KBM-7 (cell line): ENCODE measurements around the gene CD96.
A peak's percentile ranks its signal among the peaks of the same experiment; 100 is the strongest.

Source experiments
- DNase-seq: peaks from one replicate; pipeline ENCODE4 v3.0.0-alpha.2; 2015
- in situ Hi-C: fragments of 300-500 bp; cut with MboI; formaldehyde crosslinking; loops from 2 replicates; pipeline ENCODE4 v1.14.3; 2020; ENCODE audit warnings: low sequenced_read_pairs, low pct_unique_long_range_greater_than_20kb, mixed read lengths

Gene CD96

DNA sequence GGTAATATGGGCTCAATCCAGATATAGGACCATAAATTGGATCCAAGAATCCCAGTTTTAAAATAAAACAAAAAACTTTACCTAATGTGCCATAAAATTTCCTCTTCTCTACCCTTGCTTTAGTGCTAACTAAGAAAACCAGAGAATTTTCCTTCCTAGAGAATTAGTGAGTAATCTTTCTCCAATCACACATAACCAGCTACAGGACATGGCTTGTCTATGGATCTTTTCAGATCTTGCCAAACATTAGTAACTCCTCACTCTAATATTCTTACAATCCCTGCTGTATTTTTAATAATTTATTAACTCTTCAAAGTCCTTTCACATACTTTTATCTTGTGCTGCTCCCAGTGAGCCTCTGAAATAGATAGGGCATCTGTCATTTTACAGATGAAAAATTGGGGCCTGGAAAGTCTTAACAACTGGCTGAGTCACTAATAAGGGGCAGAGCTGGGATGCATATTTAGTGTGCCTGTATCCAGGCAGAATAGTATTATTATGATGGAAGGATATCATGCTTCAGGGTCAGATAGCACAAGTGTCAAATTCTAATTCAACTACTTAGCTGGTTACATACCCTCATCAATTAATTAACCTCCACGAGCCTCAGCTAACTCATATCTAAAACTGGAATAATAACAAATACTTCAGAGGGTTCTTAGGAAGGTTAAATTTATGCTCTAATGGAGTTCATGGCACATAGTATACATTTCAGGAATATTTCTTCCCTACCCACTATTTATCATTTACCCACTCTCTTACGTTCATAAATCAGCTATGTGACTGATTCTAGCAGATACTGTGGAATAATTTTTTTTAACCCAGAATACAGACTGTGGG, 47.5 kb downstream of the CD96 start:
- in situ Hi-C loops = no loop called here
- DNase-seq = no peak

DNA sequence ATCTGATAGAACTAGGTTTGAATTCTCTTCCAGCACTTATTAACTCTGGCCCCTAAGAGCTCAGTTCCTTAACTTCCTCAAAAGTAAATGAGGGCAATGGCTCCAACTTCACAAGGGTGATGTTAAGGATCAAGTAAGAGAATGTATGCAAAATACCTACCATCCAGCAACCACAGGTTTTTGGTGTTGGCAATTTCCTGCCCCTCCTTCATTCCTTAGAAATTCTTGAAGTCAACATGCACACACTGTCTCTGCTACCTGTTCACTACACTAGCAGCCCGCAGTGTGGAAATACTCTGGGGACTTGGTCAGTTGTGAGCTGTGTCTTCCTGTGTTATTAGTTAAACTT, 48.1 kb downstream of the CD96 start:
- no peak for DNase-seq
- in situ Hi-C loops = no loop called here

DNA sequence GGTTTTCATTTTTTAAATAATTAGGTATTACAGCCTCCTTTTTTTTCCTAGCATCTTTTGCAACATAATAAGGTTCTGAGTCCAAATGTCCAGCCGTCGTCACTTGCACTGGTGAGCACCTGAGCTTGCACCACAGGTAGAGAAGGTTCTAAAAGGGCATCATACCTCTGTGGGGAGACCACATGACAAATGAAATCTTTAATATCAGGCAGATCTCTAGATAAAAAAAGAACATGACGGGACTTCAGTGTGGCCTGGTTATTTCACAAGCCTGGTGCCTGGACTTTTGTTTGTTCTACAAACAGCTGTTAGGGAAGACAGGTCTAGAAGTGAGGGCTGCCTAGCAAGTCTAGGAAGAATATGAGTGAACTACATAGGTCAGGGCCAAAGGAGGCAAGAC, 49.6 kb downstream of the CD96 start:
- in situ Hi-C loops = no loop called here

DNA sequence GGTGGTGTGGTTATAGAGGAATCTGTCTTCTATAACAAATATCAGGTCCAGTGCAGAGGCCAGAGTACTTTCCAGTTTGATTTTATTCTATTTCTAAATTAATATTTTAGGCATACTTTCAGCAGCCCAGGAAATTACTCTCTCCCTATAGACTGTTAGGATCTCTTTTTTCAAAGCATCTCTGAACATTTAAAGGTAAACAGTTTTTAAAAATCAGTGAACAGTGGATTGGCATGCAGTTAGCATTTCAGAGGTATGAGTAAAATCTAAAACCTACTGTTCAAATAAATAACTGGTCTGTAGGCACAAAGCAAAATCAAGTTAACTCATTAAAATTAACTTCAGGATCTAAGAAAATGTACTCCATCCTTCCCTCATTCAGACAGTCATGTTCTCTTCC, 50.1 kb downstream of the CD96 start:
- no peak for DNase-seq
- in situ Hi-C loops = no loop called here

More for the DNA sequence above, 49.6 kb downstream of the CD96 start:
- DNase-seq = no peak

DNA sequence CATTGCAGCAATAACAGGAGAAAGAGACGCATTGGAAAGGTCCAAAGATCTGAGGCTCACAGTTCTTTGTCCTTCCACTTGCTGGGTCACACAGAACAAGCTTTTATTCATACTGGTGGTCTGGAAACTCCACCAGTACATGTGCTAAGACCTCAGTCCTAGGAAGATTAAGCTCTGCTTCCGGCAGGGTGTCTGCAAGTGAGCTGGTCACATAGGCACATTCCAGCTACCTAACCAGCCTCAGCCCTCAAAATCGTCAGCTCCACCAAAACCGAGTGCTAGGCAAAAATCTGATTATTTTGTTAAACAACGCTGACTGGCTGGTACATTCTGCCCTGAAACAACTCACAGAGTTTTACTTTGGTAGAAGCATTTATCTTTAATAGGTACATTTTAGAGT, 50.9 kb downstream of the CD96 start:
- no peak for DNase-seq

DNA sequence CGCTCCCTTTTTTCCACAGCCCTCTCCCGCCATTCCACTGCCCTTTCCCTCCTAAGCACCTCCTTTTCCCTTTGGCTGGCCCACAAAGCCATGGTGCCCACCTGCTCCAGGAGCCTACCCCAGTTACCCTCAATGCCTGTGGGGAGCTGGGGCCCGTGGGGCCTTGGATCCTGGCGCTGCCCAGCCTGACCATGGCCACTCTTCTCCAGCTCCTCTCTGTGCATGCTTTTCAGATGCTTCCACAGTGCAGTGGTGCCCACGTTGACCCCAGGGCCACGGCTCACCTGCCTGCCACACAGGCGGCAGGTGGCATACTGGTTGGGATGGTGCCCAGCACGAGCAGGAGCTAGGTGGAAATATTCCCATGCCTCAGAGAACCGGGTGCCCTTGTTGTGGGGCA, 51.7 kb downstream of the CD96 start:
- in situ Hi-C loops = no loop called here
- no peak for DNase-seq

More for the DNA sequence above, 50.9 kb downstream of the CD96 start:
- in situ Hi-C loops = no loop called here

DNA sequence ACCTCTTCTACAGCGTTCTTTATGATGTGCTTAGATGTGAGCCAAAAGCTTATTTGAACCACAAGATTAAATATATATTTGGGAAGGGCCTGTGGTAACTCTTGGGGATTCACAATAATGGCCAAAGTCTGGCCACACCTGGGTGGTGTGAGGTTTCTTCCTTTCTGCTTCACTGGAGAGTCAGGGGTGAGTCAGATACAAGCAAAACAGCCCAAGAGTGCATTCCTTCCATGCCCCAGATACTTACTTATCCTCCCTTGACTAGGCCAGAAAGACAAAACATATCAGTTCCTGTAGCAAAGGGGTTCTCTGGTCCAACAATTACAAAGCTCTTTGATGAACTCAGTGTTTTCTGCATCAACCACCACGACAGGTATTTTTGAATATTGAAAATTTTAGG, 52.2 kb downstream of the CD96 start:
- in situ Hi-C loops = no loop called here

DNA sequence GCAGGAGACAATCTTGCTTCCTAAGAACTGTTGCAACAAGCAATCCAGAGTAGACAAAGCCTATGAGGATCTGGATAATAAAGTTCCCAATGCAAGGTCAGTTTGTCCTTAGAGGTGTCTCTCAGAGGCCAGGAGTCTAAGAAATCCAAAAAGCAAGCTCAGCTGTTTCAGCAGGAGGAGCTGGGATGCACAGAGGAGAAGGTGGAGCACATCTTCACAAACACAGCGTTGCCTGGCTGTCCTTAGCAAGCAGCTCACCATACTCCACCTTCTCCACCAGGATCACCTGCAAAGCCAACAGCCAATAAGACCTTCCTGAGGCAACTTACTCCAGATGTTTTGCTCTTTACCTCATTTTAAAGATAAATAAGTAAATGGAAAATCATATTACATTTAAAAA, 52.8 kb downstream of the CD96 start:
- DNase-seq = no peak
- in situ Hi-C loops = no loop called here

More for the DNA sequence above, 52.2 kb downstream of the CD96 start:
- DNase-seq = no peak

DNA sequence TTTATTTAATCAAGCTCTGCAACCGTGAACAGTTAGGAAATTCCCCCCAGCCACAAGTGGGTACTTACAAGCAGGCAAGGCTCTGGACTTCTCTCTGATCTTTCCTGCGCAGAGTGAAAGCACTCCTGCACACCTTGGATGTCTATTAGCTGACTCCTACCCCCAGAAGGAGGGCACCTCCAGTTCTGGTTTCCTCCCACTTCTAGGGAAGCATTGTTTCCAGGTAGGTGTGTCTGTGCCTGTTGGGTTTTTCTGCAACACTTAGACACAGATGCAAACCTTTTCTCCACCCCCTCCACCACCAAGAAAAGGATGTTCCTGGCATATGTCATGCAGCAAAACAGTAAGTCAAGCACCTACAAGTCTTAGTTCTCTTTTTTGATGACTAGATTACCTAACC, 53.2 kb downstream of the CD96 start, which contains the start of gene ZBED2:
Gene ZBED2, minus strand, starts transcription at position 115 of the 400 bp plus-strand sequence. CDS start 1,145 bp downstream, outside the sequence.
- no peak for DNase-seq
- in situ Hi-C loops = no loop called here

DNA sequence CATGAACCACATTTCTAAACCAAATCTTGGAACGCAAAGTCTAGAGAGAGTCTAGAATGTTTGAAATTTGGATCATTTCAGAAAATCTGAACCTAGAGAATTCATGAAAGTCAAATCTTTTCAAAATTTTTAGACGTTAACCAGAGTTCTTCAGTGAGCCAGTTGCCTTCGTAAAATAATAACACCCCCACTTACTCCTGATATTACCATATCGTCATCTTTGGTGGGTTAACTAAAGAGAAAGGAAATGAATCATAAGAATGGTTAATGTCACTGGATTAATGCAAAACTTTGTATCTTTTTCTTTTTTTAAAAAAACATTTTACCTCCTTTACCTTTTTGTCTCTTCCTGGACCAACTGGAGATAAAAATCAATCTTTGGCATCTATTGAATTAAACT, 54.3 kb downstream of the CD96 start:
- DNase-seq = no peak
- in situ Hi-C loops = no loop called here

DNA sequence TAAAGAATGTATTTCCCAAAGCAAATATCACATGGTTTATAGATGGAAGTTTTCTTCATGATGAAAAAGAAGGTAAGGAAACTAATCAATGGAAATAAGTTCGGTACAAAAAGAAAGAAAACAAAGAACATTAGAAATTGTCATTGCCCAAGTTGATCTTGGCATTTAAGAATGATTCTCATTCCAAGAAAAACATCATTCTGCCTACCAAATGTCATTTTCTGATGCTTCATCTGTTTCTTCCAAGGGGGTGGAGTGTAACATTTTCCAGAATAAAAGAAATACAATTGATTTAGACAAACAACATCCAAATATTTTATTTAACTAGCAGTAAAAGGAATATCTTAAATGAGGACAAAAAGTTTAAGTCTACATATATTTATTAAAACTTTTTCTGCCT, 56.1 kb downstream of the CD96 start:
- DNase-seq = no peak
- in situ Hi-C loops = no loop called here

DNA sequence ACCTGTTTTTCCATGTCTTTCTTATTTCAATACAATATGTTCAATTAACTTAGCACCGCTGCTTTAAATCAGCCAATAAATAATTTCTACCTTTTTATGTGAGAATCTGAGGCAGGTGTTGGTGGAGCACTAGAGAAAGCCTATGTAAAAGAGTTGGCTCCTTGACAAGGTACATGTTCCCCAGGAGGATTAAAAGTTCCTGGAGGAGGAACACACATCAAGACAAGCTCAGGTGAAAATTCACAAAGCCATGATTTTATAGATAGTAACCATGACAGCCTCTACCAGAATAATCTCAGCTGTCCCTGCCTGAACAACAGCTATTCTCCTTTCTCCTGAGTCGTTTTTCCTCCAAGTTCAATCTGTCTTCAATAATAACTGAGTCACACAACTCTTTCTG, 56.6 kb downstream of the CD96 start:
- no peak for DNase-seq
- in situ Hi-C loops = no loop called here

DNA sequence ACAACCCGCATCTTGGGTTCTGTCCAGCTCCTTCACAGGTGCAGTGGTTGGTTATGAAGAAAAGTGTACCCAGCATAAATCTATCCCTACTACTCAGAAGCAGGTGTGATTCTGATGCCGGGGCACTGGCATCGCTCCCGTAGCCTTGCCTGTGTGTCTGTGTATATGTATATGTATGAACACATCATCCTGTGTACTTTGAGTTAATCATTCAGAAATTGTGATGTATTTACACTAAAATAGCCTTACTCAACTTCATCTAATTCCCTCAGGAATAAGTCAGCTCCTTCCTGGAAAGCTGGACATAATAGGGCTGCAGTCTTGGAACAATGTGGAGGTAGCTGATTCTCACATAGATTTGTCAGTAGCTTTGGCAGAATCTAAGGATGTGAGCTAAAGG, 59.8 kb downstream of the CD96 start:
- in situ Hi-C loops = no loop called here
- no peak for DNase-seq

DNA sequence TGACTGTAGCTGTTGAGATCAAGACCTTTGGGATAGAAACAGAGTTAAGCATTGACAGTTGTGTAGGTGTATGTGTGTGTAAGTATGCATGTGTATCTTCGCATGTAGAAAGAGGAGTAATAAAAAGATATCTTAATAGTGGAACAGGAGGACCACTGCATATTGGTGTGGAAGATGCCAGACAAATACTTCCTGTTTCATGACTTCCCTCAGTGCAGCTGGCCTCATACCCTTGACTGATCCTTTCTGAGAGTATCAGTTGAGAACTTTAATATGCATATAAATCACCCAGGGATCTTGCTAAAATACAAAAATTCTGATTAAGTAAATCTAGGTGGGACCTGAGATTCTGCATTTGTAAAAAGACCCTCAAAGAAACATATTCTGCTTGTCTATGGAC, 61.7 kb downstream of the CD96 start:
- in situ Hi-C loops = no loop called here

DNA sequence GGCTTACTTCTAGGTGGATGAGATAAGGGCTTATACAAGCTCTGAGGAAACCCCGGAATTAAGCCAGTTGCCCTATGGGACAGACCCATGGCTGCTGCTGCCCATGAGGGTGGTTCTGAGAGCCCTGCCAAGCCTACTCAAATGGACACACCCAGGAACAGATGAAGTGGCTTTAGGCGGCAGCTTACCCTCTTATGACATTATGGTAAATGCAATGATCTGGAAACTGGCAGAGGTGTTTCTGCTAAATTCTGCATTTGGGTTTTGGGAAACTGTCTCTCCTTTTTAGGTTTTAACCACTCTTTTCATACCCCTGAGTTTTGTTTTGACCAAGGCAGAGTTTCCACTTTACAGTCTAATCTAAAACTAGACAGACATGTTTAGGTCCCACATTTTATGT, 62.1 kb downstream of the CD96 start:
- in situ Hi-C loops = no loop called here
- no peak for DNase-seq

More for the DNA sequence above, 61.7 kb downstream of the CD96 start:
- DNase-seq = no peak

DNA sequence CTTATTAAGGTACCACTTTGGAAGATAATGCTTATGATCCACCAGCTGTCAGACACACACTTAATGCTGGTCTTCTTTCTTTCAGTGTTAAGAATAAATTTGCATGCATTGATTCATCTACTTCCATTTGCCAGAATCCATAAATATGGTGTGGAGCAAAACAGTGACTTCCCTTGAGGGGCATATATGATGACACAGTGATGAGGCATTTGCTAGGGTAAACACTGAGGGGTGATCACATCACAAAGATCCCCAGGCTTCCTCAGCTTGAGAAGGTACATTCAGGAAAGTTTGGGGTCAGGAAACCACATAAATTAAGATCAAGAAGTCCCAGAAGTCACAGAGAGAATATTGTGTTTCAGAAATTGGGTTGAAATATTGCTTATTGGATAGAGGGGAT, 63.0 kb downstream of the CD96 start:
- DNase-seq = no peak
- in situ Hi-C loops = no loop called here

DNA sequence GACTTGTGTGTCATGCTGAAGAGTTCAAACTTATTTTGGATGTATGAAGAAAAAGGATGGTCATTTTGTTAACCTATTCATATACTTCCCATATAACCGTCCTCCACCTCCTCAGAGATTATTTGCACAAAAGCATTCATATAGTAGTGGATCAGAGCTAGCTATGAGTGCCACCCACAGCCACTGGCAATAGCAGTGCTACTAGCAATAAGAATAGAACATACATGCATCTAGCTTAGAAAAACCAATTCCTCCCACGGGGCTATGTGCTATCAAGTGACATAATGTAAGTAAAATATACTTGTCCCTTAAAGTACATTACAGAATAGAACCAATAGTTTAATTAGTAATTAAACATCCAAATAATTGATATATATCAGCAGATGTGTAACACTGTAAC, 63.5 kb downstream of the CD96 start:
- in situ Hi-C loops = no loop called here

DNA sequence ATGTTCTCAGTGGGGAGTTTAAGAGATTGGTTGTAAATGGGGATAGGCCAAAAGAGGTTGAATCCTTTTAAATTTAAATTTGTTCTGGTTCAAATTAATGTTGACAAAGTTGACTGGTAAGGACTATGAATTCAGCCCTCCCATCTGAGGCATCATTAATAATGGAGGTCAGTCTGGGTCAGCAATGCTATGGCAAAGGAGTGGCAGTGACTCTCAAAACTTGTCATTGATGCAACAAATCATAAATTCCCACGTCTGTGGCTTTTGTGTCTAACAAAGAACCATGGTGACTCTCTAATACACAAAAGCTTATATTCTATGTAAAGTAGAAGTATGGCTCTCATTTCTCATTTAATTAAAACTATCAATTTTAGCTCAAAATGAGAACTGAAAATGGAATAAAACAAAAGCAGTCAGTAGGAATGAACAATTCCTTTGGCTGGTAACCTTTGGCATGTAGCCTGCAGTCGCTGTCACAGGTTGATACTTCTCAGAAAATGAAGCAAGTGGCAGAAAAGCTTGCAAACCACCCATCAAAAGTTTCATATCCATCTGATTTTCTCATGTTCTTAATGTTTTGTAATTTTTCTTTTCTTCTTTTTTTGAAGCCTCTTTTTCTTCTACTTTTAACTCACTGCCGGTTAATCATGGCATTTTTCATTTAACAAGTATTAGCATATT, 65.4 kb downstream of the CD96 start:
- in situ Hi-C loops = no loop called here
- no peak for DNase-seq

More for the DNA sequence above, 63.5 kb downstream of the CD96 start:
- no peak for DNase-seq

DNA sequence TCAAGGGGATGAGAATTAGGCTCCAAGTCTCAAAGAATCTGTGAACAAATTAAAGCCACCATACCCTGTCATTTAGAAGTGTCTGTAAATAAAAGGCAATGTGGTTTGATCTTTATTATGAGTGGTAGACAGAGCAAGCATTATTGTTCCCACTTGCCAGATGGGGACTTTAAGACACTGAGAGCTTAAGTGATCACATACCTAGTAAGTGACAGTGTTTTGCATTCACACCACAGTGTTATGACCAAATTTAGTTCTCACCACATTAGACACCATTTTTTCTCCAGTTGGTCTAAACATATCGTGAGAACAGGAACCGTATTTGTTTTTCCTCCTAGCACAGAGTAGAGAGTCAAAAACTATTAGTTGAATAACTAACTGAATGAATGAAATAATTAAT, 66.4 kb downstream of the CD96 start:
- in situ Hi-C loops = no loop called here
- no peak for DNase-seq

DNA sequence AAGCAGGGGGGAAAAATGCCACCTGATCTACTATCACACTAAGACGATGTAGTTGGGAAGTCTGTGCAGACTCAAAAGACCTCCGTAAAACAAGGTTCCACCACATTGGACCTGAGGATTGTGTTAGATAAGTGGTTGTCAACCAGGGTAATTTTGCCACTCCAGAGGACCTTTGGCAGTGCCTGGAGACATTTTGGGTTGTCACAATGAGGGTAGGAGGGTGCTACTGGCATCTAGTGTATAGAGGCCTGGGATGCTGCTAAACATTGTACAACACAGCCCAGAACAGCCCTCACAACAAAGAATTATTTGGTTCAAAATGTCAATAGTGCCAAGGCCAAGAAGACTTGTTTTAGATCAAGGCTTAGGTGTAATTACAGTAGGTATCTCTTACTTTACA, 67.7 kb downstream of the CD96 start:
- no peak for DNase-seq
- in situ Hi-C loops = no loop called here

DNA sequence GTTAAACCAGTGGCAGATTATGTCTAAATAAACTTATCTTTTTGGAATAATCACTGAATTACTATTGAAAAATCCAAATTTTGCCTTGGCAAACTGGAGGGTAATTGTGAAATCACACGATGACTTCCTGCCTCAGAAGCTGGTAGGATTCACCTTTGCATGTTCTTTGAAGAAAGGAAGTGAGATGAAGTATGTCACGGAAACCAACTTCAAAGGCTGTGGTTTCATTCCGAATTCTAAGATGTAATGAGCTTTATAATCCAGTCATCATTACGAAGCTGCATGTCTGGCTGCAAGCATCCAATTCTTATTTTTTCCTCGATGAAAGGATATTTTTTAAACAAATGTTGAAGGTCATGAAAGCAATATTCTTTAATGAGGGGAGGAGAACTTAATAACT, 68.2 kb downstream of the CD96 start:
- DNase-seq = peak; percentile 2

More for the DNA sequence above, 68.2 kb downstream of the CD96 start:
- in situ Hi-C loops = no loop called here
